Measurements from ENCODE around the gene NOTCH4.

NOTCH4 gene

DNA sequence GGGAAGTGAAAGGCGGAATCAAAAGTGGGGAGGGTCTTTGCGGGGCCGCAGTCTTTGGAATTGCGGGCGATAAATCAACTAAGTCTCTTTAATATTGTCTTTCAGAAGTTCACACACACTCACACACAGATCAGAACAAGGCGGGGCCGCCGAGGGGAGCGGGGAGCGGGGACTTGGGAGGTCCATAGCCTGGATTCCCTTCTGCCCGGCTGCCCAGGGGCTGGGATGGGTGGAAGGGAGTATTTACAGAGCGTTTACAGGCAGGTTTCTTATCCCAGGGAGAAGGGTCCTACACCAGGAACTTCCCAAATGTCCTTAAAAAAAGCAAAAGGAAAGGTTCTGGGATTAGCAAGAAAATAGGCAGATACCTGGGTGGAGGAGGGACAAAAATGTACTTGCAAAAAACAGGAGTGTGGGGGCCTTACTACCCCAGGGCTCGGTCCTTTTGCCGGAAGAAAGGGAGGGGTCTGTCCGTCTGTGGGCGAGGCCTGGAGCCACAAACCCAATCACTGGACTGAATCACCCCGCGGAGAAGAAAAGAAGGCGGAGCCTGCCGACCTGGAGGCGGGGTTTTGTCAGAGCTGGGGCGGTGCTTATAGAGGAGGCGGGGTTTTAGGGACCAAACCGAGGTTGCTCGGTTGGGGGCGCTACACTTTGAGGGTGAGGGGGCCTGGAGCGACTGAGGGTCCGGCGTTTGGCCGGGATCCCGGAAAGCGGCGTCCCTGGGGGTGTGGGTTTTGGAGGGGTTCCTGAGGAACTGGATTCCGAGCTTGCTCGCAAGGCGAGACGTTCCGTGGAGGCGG, 75.4 kb downstream of the NOTCH4 start:
- no peak overlapping the region; the same call in 1 of the 2 replicates for H3K27ac ChIP-seq
- TF ChIP-seq CTCF (IDR thresholded peaks at IDR 0.05) (peak; percentile 85), ZFX (IDR thresholded peaks at IDR 0.05; ENCODE audit: borderline replicate concordance) (no peak)

DNA sequence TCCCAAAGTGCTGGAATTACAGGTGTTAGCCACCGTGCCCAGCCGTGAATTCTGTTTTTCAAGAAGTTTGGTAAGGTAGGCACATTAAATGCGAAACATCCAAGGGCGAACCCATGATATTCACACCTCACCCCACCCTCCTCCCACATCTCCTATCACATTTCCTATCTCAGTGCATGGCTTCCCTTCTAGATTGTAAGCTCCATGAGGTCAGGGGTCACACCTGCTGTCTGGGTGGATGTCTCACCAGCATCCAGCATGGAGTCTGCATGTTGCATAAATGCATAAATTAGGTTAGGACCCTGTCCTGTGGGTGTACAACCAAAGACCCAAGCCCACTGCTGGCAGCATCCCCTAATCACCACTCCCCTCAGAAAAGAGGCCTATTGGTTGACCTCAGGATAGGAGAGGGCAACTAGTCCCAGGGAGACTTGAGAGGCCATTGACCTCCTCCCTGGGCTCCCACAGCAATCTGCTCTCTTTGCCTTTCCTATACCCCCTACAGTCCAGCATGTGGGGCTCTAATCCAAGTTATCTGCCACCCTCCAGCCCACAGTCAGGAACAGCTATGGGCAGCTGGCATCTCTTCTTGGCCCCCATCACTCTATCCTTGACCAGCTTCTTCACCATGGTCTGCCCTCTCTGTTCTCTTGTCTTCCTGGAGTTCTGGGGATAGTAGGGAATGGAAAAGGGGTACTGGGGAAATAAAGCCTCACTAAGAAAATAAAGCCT, 76.3 kb downstream of the NOTCH4 start:
- H3K27ac ChIP-seq = no peak overlapping the region
- TF ChIP-seq ZFX (IDR thresholded peaks at IDR 0.05; ENCODE audit: borderline replicate concordance) = no peak

DNA sequence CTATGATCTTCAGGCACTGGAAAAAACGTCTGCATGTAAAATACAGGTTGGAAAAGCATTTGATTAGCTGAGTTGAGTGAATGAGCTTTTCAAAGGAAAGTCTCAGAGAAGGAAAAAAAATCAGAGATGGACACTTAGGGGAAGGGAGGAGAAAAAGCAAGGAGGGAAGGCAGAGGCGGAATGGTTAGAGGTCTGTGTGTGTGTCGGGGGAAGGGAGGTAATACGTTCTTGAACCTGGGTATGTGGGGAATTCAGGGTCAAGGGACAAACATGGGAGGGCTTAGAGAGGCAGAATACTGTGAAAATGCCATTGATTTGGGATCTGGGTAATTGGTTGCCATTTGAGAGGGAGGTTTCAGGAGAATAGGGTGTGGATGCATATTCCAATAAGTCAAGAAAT, 77.2 kb downstream of the NOTCH4 start:
- TF ChIP-seq ZFX (IDR thresholded peaks at IDR 0.05; ENCODE audit: borderline replicate concordance) (no peak), CTCF (IDR thresholded peaks at IDR 0.05) (no peak)
- H3K27ac ChIP-seq = no peak overlapping the region

GRCh38 chr6:32146287-32146686, 77.6 kb downstream of the NOTCH4 start:
- no peak for TF ChIP-seq ZFX (IDR thresholded peaks at IDR 0.05; ENCODE audit: borderline replicate concordance)
- TF ChIP-seq CTCF (IDR thresholded peaks at IDR 0.05) = no peak
- H3K27ac ChIP-seq = no peak overlapping the region

Data from 22Rv1 (cell line).